Dendritic cell treated with granulocyte-macrophage colony-stimulating factor and Interleukin-4, amounts not matched to agents 40 ng/mL and 50 ng/mL, for 4 days (primary cell): ENCODE results near the gene KRT83.
A peak's percentile ranks its signal among the peaks of the same experiment; 100 is the strongest.
"Not testable (repeated sequence)": the region's sequence is repeated elsewhere in the genome, so short reads cannot be mapped to it uniquely, and the experiment has no call there.

Source experiments
- H3K27ac Mint-ChIP-seq: one replicate; pipeline ENCODE4 v1.8.0; 2022; ENCODE audit warnings: mild to moderate bottlenecking, mixed read lengths
- H3K27me3 Mint-ChIP-seq: one replicate; pipeline ENCODE4 v1.8.0; 2022; ENCODE audit warnings: mild to moderate bottlenecking, mixed read lengths
- H3K36me3 Mint-ChIP-seq: one replicate; pipeline ENCODE4 v1.8.0; 2022; ENCODE audit warnings: low read depth, mixed read lengths
- H3K4me1 Mint-ChIP-seq: one replicate; pipeline ENCODE4 v1.8.0; 2022; ENCODE audit warnings: low read depth, mixed read lengths
- H3K4me3 Mint-ChIP-seq: one replicate; pipeline ENCODE4 v1.8.0; 2022; ENCODE audit warnings: mild to moderate bottlenecking, moderate library complexity, mixed read lengths
- H3K9me3 Mint-ChIP-seq: one replicate; pipeline ENCODE4 v1.8.0; 2022; ENCODE audit warnings: mixed read lengths
- intact Hi-C: fragments of 100-400 bp; cut with micrococcal nuclease; formaldehyde crosslinking; loops from one replicate; pipeline ENCODE4 v1.15.0; 2022

The KRT83 gene

DNA sequence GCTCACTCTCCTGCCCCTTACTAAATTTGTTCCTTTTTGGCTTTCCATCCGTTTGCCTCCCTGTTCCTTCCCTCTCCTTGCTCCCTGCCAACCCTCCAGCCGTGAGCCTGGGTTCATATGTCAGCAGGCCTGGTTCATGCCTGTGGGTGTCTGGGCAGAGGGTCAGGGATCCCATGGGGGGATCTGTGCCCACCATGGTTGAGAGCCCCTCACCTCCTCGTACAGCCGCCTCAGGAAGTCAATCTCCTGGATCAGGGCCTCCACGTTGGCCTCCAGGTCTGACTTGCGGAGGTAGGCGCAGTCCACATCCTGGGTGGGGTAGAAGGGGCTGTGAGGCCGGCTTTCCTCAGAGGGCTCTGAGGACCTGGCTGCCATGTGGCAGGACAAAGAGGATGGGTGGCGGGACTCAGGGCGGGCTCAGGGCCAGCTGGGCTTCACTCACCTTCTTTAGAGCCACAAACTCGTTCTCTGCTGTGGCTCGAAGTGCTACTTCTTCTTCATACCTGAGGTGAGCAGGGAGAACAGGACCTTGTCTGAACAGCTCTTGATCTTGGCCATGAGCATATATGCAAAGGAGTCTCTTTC lies 3.6 kb downstream of the KRT83 start:
- H3K27ac Mint-ChIP-seq: no peak overlapping the region

GRCh38 chr12:52316701-52317100 lies 4.5 kb downstream of the KRT83 start:
- Mint-ChIP-seq H3K27ac (no peak overlapping the region), H3K9me3 (no peaks in the 10 kb centered on the region), H3K27me3 (peaks cover 59% of the 10 kb centered on the region), H3K4me3 (no peak overlapping the region), H3K36me3 (no peaks in the 10 kb centered on the region), H3K4me1 (no peaks in the 10 kb centered on the region)
- intact Hi-C loops: no loop called here

More for the DNA sequence above, 3.6 kb downstream of the KRT83 start:
- Mint-ChIP-seq H3K4me1 (no peaks in the 10 kb centered on the region), H3K27me3 (peaks cover 58% of the 10 kb centered on the region), H3K4me3 (no peak overlapping the region), H3K36me3 (no peaks in the 10 kb centered on the region), H3K9me3 (no peaks in the 10 kb centered on the region)
- intact Hi-C loops: no loop called here

GRCh38 chr12:52316290-52316689 lies 4.9 kb downstream of the KRT83 start:
- H3K4me1 Mint-ChIP-seq: no peaks in the 10 kb centered on the region
- no peak overlapping the region for H3K27ac Mint-ChIP-seq
- peaks cover 60% of the 10 kb centered on the region for H3K27me3 Mint-ChIP-seq
- H3K9me3 Mint-ChIP-seq: no peaks in the 10 kb centered on the region
- intact Hi-C loops: no loop called here
- H3K36me3 Mint-ChIP-seq: no peaks in the 10 kb centered on the region
- no peak overlapping the region for H3K4me3 Mint-ChIP-seq

DNA sequence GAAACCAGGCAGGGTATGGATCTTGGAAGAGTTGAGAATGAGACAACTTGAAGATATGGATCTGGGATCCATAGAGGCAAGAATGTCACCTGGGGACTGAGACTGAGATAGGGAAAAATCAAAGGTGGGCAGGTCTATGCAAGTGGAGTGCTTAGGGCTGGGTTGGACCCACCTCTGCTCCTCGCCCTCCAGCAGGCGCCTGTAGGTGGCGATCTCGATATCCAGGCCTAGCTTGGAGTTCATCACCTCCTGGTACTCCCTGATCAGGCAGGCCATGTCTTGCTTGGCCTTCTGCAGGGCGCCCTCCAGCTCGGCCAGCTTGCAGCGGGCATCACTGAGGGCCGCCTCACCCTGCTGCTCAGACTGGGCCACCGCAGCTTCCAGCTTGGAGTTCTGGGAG lies 5.5 kb downstream of the KRT83 start:
- H3K27me3 Mint-ChIP-seq: peaks cover 59% of the 10 kb centered on the region
- H3K9me3 Mint-ChIP-seq, H3K4me1 Mint-ChIP-seq, H3K4me3 Mint-ChIP-seq, H3K27ac Mint-ChIP-seq, H3K36me3 Mint-ChIP-seq, intact Hi-C loops: not testable (repeated sequence)

DNA sequence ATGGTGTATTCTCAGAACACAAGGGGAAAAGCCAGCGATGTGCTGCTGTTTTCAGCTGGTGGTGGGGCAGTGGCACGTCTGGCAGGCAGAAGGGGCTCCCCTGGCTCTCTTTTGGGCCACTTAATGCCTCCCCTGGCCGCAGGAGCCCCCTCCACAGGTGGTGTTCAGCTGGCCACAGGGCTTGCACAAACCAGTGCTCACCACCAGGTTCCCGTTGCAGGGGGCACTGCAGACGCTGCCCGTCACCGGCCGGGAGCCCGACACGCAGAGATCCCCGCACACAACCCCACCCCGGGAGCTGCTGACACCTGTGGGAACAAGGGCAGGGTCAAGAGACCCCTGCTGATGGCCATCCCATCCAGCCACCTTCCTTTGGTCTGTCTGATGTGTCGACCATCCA lies 6.7 kb downstream of the KRT83 start:
- Mint-ChIP-seq H3K9me3 (no peaks in the 10 kb centered on the region), H3K4me3 (no peak overlapping the region), H3K36me3 (no peaks in the 10 kb centered on the region), H3K4me1 (no peaks in the 10 kb centered on the region), H3K27me3 (peaks cover 57% of the 10 kb centered on the region), H3K27ac (no peak overlapping the region)
- intact Hi-C loops: no loop called here

DNA sequence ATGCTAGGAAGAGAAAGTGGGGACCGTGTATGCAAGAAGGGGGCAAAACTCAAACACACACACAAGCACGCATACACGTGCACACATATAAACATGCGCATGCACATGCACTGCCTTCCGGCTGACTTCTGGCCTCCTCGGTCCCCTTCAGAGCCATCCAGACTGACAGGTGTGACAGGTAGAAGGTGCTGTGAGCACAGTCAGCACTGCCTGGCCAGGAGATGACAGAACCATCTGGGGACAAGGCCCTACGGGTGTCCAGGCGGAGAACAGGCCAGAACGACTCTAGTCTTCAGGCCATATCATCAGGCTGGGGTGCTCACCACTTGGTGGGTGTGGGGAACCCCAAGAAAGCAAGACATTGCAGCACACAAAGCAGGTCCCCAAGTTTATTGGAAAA lies 7.3 kb downstream of the KRT83 start:
- Mint-ChIP-seq H3K27ac (no peak overlapping the region), H3K27me3 (peaks cover 58% of the 10 kb centered on the region), H3K4me3 (no peak overlapping the region), H3K36me3 (no peaks in the 10 kb centered on the region), H3K4me1 (peaks cover under 1% of the 10 kb centered on the region), H3K9me3 (no peaks in the 10 kb centered on the region)
- intact Hi-C loops: no loop called here

GRCh38 chr12:52313461-52313860 lies 7.7 kb downstream of the KRT83 start:
- H3K4me1 Mint-ChIP-seq: peaks cover 6% of the 10 kb centered on the region
- intact Hi-C loops: no loop called here
- no peaks in the 10 kb centered on the region for H3K9me3 Mint-ChIP-seq
- peaks cover 60% of the 10 kb centered on the region for H3K27me3 Mint-ChIP-seq
- no peak overlapping the region for H3K27ac Mint-ChIP-seq
- no peak overlapping the region for H3K4me3 Mint-ChIP-seq
- no peaks in the 10 kb centered on the region for H3K36me3 Mint-ChIP-seq

GRCh38 chr12:52312086-52312485 lies 9.1 kb downstream of the KRT83 start:
- peaks cover 11% of the 10 kb centered on the region for H3K4me1 Mint-ChIP-seq
- no peaks in the 10 kb centered on the region for H3K9me3 Mint-ChIP-seq
- H3K27ac Mint-ChIP-seq: no peak overlapping the region
- intact Hi-C loops: no loop called here
- peaks cover 68% of the 10 kb centered on the region for H3K27me3 Mint-ChIP-seq
- no peaks in the 10 kb centered on the region for H3K36me3 Mint-ChIP-seq
- H3K4me3 Mint-ChIP-seq: no peak overlapping the region

- Mint-ChIP-seq H3K4me3 (no peak overlapping the region), H3K36me3 (no peaks in the 10 kb centered on the region), H3K4me1 (peaks cover 11% of the 10 kb centered on the region), H3K27me3 (peaks cover 76% of the 10 kb centered on the region), H3K27ac (no peak overlapping the region), H3K9me3 (no peaks in the 10 kb centered on the region)
- intact Hi-C loops: no loop called here
Measured at GRCh38 chr12:52311285-52311648, 9.9 kb downstream of the KRT83 start.

- Mint-ChIP-seq H3K36me3 (no peaks in the 10 kb centered on the region), H3K9me3 (no peaks in the 10 kb centered on the region), H3K4me3 (no peak overlapping the region), H3K27ac (no peak overlapping the region), H3K4me1 (peaks cover 11% of the 10 kb centered on the region), H3K27me3 (peaks cover 80% of the 10 kb centered on the region)
- intact Hi-C loops: no loop called here
Measured at GRCh38 chr12:52310622-52311284, 10.4 kb downstream of the KRT83 start.

DNA sequence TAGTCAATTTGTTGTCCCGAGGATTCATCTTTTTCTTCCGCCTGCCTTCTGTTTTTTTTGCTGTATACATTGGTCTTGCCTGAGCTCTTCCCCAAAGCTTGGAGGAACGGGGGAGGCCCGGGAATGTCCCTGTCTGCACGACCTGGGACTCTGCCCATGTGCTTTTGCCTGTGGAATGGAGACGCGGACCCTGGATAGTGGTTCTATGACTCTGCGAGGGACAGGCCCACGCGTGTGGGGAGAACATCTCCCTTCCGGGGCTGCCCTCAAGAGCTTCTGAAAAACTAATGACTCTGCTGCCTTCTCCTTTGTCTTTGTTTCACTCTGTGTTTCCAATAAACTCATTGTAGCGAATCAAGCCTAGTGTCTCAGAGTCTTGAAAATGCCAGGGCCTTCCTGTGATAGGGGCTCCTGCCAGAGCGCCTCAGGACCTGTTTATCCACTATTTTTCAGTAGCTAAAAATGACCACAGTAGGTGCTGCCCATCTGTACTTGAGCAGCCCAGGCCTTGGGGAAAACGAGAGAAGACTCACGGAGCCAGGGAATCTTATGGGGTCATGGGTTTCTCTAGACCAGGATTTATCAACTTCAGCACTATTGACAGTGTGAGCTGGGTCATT lies 12.3 kb downstream of the KRT83 start:
- Mint-ChIP-seq H3K9me3 (no peaks in the 10 kb centered on the region), H3K27ac (no peak overlapping the region), H3K27me3 (peaks cover 90% of the 10 kb centered on the region), H3K4me1 (peaks cover 21% of the 10 kb centered on the region), H3K4me3 (peak overlapping the region; percentile 62), H3K36me3 (no peaks in the 10 kb centered on the region)
- intact Hi-C loops: no loop called here

- intact Hi-C loops: no loop called here
- Mint-ChIP-seq H3K9me3 (no peaks in the 10 kb centered on the region), H3K27me3 (peaks cover 84% of the 10 kb centered on the region), H3K27ac (no peak overlapping the region), H3K4me1 (peaks cover 21% of the 10 kb centered on the region), H3K4me3 (peak overlapping the region; percentile 62), H3K36me3 (no peaks in the 10 kb centered on the region)
Measured at GRCh38 chr12:52307836-52308805, 13.1 kb downstream of the KRT83 start.

DNA sequence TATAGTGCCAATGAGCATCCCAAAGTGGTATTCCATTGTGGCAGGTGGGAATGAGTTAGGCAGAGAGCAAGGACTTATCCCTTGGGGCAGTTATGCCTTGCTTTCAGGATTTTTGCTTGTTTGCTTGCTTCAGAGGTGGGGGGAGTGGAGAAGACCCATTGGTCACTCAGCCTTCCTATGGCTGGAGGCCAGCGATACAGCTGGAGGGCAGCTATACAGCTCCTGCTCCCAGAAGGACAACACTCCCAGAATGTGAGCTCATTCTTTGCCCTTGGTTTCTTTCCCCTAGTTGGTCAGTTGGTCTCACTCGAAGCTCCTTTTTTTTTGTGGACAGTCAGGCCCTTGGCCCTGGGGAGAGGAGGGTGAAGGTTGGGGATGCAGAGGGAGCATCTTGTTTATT lies 14.5 kb downstream of the KRT83 start:
- peaks cover 71% of the 10 kb centered on the region for H3K27me3 Mint-ChIP-seq
- H3K36me3 Mint-ChIP-seq: no peaks in the 10 kb centered on the region
- peaks cover 21% of the 10 kb centered on the region for H3K4me1 Mint-ChIP-seq
- no peak overlapping the region for H3K27ac Mint-ChIP-seq
- H3K4me3 Mint-ChIP-seq: no peak overlapping the region
- H3K9me3 Mint-ChIP-seq: no peaks in the 10 kb centered on the region
- intact Hi-C loops: no loop called here
